Measurements from ENCODE around the gene ZYG11B.
"Not testable (repeated sequence)": the region's sequence is repeated elsewhere in the genome, so short reads cannot be mapped to it uniquely, and the experiment has no call there.

Gene ZYG11B

DNA sequence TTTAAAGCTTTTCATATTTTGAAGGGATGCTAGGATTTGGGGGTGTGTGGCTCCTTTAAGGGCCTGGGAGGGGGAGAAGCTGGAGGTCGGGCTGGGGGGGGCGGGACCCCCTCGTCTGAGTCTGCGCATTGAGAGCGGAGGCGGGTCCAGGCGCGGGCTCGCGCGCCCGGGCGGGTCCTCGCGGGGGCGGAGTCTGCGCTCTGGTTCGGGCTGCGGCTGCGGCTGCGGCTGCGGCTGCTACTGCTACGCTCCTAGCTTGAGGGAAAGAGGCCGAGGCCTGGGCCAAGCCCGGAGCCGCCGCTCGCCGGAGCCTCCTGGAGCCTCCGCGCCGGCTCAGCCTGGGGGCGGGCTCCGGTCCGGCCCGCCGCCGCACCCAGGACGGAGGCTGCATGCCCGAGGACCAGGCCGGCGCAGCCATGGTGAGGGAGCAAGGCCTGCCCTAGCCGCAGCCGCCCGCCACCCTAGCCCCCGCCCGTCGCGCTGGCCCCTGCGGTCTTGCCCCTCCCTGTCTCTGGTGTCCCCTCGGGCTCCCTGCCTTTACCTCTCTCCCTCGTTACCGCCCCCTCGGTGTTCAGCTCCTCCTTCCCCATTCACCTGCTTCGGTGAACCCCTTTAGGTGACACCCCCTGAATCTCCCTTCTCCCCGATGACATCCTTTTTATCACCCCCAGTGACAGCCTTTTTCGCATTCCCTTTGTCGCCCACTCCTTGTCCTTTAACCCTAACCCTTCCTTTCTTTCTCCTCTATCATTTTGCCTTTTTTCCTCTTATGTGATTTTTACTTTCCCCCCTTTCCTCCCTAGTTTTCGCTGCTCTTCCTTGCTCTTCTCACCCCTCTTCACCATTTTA, at the start of gene ZYG11B:
ZYG11B (plus strand) TSS at position 189 of the 849 bp plus-strand sequence; CDS start at position 390, 201 bp downstream.
- peak; percentile 58 for DNase-seq (ENCODE audit: low spot score)

DNA sequence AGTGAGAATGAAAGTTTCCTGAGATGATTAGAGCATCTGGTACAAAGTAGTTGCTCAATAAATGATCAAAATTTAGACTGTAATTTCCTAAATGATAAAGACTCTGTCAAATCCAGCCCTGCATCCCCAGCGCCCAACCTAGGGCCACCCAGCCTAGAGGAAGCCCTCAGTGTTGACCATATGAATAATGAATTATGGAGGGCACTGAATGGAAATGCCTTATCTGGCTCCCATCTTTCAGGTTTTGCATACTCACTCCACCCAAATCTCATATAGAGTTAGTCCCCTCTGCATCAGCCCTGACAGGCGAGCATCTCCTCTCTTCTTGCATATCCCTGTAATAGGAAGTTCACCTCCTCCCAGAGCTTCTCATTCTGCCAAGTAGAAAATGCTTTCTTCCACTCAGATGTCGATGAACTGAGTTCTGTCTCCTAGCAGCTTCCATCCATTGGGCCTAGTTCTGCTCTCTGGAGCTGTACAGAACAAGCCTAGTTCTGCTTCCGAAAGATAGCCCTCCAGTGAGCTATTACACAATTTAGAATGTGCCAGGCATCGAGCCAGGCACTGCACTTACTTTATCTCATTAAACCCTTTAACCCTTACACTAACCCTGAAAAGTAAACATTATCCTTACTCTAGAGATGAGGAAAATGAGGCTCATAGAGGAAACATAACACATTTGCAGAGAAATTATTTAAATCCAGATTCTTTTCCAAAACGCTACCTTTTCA, 49.0 kb upstream of the ZYG11B start:
- no peak for DNase-seq (ENCODE audit: low spot score)

DNA sequence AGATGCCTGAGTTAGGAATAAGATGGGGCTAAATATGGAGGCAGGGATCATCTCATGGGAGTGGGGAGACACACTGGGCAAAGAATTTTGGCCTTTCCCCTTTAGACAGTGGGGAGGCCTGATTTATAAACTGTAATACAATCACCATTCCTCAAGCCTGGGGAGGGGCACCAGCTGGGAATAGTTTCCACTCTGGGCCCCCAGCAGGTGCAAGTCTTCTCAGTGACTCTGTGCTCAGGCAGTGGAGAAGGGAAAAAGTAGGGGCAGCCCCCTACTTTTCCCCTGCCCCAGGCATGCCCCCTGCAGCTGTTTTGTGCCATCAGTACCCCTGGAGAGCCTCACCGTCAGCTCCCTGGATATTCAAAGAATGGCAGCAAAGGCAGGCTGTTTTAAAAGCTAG, 47.2 kb upstream of the ZYG11B start:
- no peak for DNase-seq (ENCODE audit: low spot score)

DNA sequence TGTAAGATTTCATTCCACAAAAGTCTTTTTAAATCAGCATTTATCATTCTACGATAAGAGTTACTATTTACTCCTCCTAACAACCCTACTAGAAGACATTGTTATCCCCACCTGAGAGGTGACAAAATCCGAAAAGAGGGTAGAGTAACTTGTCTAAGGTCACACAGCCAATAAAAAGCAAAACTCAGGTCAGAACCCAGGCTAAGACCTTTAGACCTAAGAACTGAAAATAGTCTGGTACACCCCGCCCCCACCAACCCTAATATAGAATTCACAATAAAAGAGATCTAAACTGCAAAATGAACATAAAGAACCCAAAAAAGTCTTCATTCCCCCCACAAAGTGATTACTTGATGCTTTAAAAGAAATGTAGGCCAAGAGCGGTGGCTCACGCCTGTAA, 46.8 kb upstream of the ZYG11B start:
- DNase-seq (ENCODE audit: low spot score), result no peak

DNA sequence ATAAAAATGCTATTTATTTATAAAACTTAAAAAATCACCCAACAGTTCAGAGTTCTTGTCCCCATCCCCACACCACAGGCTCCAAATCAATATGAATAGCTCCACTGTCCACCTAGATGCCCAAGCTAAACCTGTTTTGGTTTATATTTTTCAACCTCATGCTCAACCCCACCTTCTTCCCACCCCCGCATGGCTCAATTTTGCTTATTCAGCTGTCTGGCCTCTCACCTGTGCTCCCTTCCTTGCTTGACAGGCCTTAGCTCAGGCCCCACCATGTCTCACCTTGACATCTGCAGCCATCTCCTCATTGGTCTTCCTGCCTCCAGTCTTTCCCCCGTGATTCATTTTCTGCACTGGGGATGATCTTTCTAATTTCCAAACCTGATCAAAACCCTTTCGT, 45.9 kb upstream of the ZYG11B start:
- DNase-seq (ENCODE audit: low spot score), result no peak

DNA sequence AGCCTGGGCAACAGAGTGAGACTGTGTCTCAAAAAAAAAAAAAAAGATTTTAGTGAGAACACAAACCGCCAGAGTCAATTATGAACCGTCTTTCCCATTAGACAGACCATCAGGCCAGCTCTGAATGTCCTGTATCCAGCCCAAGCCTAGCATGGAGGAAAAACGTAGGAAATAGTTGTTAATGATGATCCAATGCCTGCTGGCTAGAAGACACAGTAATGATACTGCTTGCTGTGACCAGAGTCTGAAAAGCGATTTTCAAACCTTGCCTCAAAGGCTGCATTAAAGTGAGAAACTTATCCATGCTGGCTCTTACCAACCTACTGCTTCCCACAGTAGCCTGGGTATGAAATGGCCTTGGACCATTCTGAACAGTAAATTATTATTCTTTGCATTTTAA, 45.1 kb upstream of the ZYG11B start:
- DNase-seq (ENCODE audit: low spot score), result no peak

DNA sequence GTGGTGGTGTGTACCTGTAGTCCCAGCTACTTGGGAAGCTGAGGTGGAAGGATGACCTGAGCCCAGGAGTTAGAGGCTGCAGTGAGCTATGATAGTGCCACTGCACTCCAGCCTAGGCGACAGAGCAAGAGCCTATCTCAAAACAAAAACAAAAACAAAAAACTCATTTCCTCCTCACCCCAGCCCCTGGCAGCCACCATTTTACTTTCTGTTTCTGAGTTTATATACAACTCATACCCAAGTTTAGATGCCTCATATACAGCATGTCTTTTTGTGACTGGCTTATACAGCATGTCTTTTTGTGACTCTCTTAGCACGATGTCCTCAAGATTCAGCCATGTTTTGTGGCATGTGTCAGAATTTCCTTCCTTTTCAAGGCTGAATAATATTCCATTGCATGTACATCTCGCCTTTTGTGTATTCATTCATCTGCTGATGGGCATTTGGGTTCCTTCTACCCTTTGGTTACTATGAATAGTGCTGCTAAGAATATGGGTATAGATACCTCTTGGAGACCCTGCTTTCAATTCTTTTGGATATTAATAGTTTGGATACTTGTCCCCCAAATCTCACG, 42.8 kb upstream of the ZYG11B start:
- DNase-seq (ENCODE audit: low spot score), result no peak

DNA sequence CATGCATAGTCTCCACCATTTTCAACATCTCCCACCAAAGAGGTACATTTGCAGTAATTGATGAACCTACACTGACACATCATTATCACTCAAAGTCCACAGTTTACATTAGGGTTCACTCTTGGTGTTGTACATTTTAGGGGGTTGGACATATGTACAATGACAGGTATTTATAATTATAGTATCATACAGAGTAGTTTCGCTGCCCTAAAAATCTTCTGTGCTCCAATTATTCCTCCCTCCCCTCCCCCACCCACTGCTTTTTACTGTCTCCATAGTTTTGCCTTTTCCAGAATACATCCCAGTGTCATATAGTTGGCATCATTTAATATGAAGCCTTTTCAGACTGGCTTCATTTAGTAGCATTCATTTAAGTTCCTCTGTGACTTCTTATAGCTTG, 41.7 kb upstream of the ZYG11B start:
- no peak for DNase-seq (ENCODE audit: low spot score)

DNA sequence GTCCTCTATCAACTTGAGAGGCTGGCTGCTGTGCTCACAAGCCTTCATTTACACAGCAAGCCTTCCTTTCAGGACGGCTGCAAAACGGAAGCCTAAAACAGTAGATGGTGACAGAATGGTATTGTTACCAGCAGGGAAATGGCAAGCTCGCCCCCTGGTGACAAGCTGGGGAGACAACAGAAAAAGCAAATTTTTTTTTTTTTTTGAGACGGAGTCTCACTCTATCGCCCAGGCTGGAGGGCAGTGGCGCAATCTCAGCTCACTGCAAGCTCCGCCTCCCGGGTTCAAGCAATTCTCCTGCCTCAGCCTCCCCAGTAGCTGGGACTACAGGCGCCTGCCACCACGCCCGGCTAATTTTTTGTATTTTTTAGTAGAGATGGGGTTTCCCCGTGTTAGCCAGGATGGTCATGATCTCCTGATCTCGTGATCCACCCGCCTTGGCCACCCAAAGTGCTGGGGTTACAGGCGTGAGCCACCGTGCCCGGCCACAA, 39.9 kb upstream of the ZYG11B start:
- DNase-seq (ENCODE audit: low spot score), result peak; percentile 17

DNA sequence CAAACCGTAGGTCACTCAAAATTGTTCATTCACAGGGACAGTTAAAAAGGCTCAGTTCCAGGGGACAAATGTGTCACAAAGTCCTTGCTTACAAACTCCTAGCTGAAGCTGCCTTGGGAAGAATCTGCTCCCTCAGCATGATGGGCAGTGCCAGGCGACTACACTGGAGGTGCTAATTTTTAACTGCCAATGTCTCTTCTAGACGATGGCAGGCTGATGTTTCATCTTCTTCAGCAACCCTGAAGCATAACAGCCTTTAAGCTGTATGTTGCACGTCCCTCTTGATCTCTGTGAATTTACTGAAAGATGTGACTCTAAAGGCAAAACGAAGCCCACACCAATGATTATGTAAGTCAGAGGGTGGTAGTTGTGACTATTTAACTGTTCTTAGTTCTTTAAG, 39.4 kb upstream of the ZYG11B start:
- DNase-seq (ENCODE audit: low spot score), result no peak

DNA sequence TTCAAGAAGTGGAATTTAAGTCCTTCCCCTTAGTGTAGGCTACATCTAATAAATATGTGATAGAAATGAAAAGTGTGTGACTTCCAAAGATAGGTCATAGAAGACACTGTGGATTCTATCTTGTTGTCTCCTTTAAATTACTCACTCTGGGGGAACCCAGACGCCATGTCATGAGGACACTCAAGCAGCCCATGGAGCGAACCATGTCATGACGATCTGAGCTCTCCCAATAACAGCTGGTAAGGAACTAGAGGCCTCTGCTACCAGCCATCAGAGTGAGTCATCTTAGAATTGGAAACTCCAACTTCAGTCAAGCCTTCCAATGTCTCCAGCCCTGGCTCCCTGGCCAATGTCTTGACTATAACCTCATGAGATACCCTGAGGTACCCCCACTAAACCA, 34.4 kb upstream of the ZYG11B start:
- no peak for DNase-seq (ENCODE audit: low spot score)

DNA sequence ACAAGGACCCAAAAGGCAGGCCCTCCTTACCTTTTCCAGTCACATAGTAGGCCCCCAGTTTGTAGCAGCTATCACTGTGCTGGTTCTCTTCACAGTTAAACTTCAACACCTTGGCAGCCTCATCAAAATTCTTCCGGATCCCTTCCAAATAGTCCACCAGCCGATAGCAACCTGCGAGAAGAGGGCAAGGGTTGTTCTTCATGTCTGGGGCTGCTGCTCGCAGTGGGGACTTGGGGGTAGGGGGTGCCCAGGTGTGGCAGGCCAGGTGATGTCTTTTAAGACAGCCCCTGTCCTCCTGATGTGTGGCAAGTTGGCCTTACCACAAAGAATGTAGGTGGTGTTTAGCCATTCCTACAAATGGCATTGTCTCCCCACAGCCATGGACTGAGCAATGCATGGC, 33.6 kb upstream of the ZYG11B start:
- DNase-seq (ENCODE audit: low spot score), result no peak

DNA sequence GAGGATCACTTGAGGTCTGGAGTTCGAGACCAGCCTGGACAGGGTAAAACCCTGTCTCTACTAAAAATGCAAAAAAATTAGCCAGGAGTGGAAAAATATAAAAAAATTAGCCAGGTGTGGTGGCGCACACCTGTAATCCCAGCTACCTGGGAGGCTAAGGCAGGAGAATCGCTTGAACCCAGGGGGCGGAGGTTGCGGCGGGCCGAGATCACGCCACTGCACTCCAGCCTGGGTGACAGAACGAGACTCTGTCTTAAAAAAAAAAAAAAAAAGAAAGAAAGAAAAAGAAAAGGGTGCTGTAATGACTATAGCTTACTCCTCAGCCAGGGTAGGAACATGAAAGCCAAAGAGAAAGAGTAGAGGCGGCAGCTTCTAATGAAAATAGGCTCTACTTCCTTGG, 32.9 kb upstream of the ZYG11B start:
- DNase-seq (ENCODE audit: low spot score), result not testable (repeated sequence)

DNA sequence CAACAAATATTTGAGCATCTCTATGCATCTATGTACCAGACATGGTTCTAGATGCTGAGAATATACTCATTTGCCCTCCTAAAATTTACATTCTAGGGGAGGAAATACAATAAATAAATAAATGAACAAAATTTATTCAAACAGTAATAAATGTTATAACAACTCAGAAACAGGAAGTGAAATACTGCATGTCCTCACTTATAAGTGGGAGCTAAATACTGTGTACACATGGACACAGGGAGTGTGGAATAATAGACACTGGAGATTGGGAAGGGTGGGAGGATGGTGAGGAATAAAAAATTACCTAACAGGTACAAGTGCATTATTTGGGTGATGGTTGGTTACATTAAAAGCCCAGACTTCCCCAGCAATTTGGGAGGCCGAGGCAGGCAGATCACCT, 32.4 kb upstream of the ZYG11B start:
- DNase-seq (ENCODE audit: low spot score), result no peak

DNA sequence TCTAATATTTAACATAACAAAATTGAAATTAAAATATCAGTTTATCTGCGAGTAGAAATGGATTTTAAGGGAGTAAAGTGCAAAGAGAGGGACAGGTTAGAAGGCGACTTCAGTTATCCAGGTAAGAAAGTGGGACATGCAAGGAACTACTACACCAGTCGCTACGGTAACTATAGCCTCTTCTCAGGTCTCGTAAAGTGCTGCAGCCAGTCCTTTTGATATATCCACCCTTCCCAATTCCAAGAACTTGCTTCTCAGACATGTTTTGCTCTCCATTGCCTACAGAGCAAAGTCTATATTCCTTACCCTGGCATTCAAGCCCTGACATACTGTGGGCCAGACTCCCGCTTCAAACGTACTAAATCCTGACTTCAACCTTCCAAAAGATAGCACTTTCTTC, 30.6 kb upstream of the ZYG11B start:
- no peak for DNase-seq (ENCODE audit: low spot score)

DNA sequence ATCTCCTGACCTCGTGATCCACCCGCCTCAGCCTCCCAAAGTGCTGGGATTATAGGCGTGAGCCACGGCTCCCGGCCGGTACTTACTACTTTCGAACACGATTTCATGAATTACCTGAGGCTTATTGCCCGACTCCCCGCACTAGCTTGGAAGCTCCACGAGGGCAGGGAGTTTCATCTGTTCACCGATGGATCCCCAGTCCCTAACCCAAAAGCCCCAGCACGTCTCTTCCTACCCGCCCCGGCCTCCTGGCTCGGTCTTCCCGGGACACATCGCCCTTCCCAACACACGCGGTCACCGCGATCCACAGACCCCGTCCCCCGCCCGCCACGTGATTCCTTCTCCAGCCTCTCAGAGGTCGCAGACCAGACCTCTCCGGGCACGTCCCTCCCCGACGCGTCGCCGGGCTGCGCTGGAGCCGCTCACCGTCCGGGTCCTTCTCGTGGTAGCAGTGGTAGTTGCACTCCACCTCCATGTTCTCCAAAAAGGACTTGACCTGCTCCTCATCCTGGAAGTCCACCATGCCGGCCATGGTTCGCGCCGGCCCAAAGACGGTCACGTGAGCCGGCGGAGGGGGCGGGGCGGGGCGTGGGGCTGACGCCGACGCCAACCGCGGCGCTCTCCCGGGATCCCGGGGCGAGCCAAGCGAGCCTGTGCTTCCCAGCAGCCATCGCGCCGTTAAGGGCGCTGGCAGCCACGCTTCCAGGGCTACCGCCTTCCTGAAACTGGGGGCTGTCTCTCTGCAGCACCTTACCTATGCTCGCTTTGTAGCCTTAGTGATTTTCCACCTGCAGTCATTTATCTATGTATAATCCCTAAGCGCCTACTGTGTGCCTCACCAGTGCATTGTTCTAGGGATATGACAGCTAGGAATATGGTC, 28.2 kb upstream of the ZYG11B start, which contains the start of gene COA7:
COA7 (minus strand) TSS at position 553 of the 880 bp plus-strand sequence; CDS start at position 532, 21 bp downstream.
- DNase-seq (ENCODE audit: low spot score), result peak; percentile 64

DNA sequence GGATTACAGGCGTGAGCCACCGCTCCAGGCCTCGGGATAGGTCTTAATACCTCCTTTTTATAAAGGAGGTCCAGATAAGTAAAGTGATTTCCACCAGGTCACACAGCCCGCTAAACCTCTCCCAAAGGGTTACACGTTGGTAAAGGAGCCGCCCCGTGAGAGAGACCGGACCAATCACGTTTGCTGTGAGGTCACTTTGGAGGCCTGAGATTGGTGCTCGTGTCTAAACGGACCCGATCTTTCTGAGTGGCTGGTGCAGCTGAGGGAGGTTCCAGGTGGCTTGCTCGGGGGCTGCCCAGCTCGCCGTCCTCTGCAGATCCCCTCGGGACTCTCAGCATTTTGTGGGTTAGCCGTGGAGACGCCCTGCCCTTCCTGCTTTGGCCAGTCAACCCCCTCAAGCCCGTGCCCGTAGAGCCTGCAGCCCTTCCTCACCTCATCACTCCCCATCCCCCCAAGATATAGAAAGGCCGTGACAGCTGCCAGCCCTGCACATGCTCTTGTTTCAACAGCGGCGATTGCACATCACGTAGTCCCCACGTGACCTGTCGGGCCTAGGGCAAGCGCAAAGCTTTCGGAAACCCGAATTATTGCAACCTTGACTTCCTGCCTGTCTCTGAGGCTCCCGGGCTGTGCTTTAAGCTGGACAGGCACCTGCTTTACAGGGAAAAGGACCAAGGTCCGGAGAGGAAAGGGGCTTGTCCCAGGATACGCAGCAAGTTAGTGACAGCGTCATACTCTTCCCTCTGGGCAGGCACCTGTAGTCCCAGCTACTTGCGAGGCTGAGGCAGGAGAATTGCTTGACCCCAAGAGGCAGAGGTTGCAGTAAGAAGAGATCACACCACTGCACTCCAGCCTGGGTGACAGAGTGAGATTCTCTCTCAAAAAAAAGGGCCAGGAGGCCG, 23.1 kb upstream of the ZYG11B start:
- DNase-seq (ENCODE audit: low spot score), result peak; percentile 33

DNA sequence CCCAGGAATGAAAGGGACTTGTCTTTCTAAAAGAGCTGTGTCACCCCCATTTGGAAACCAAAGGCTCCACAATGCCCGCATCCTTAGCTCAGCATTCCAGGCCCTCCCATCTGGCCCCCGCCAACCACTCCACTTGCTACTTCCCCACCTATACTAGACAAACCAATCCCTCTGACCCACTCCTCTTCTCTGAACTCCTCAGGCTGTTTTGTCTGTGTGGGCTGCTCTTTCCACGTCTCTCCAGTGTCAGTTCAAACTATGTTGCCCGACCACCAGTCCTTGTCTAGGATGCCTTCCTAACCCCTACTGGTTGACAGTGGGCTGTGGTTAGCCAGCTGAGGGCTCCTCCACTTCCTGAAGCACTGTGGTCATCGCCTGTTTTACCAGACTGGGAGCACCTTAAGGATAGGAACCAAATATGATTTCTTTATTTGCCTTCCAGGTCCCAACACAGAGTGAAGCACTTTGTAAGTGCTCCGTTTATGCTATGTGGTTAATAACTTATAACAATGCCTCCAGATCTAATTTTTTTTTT, 20.1 kb upstream of the ZYG11B start:
- DNase-seq (ENCODE audit: low spot score), result no peak

DNA sequence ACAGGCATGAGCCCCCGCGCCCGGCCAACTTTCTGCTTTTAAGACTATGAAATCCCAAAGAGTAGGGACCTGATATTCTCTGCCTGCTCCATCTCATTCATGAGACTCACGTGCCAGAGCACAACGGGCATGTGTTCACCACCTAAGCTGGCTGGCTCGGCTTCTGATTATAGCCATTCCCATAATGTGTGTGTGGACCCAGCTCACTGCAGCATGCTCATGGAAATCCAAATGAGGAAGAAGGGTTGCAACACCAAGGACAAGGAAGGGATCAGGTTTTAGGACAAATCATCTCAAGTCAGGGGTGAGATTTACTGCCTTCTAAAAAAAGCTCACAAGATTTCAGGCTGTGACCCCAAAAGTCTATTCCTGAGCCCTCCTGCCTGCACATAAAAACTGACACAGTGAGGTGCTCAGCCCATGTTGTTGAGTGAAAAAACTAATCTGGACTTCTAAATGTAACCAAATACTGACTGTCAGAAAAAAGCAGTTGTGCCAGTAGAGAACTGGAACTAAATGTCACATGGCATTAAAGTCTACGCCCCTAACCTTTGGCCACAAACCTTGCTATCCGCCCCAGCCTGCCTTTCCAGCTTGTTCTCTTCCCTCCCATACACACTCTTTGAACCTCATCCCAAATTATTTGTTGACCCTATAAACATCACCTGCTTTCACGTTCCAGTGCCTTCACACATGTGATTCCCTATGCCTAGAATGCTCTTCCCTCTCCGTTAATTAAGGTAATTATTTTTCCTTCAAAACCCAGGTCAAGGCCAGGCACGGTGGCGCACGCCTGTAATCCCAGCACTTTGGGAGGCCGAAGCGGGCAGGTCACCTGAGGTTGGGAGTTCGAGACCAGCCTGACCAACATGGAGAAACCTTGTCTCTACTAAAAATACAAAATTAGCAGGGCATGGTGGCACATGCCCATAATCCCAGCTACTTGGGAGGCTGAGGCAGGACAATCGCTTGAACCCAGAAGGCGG, 19.0 kb upstream of the ZYG11B start:
- no peak for DNase-seq (ENCODE audit: low spot score)

Data from hematopoietic multipotent progenitor cell treated with erythropoietin and hydrocortisone succinate and interleukin-3 and kit ligand, for 17 days (in vitro differentiated cells).